Activated T-helper 2 cell treated with anti-CD3 and anti-CD28 coated beads, Interferon-gamma antibody, Interleukin-2, Interleukin-4, amounts not matched to agents 10 μg/mL and 5 μg/mL and 100 μg/mL, durations not matched to agents 14 hours and 24 hours and 36 hours (primary cell): ENCODE results near the gene SUFU. TPM values are rescaled to one million over a fixed set of nuclear protein-coding genes. Genes with fewer than 3 reads are reported as not detected.

Experiments used
- DNase-seq: peaks from one replicate; pipeline ENCODE4 v3.0.0; 2021; ENCODE audit warnings: low spot score
- H3K27ac Mint-ChIP-seq: one replicate; pipeline ENCODE4 v1.8.0; 2021; ENCODE audit warnings: mixed read lengths
- H3K27me3 Mint-ChIP-seq: one replicate; pipeline ENCODE4 v1.8.0; 2021; ENCODE audit warnings: low read depth, mixed read lengths
- H3K36me3 Mint-ChIP-seq: one replicate; pipeline ENCODE4 v1.8.0; 2021; ENCODE audit warnings: low read depth, mixed read lengths
- H3K4me1 Mint-ChIP-seq: one replicate; pipeline ENCODE4 v1.8.0; 2021; ENCODE audit warnings: low read depth, mixed read lengths
- H3K4me3 Mint-ChIP-seq: one replicate; pipeline ENCODE4 v1.8.0; 2021; ENCODE audit warnings: low read depth, mild to moderate bottlenecking, moderate library complexity, mixed read lengths
- H3K9me3 Mint-ChIP-seq: one replicate; pipeline ENCODE4 v1.8.0; 2021; ENCODE audit warnings: mixed read lengths
- intact Hi-C: fragments of 100-400 bp; cut with micrococcal nuclease; formaldehyde crosslinking; loops from one replicate; pipeline ENCODE4 v1.15.1; 2023
- total RNA-seq: library from RNA; stranded (reverse); gene quantifications from 2 replicates; pipeline ENCODE4 v1.2.3, GENCODE V29; 2022

SUFU gene
- total RNA-seq, 1 donor from 2014 or later: 12.4 TPM

DNA sequence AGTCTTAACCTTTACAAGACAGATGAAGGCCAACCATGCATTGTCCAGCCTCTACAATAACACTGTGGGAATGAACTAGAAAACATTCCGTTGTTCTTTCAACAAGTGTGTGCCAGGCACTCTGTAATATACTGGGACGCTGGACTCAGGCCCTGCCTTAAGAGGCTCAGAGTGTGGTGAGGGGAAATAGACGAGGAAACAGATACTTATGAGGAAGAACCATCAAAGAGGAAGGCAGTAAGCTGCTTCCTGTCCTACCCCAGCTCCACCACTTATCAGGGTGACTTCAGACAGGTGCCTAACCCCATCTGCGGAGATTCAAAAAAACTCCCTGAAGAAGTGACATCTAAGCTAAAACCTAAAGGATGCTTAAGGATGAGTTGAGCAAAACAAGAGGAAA lies 131.6 kb downstream of the SUFU start:
- Mint-ChIP-seq H3K4me3 (no peak overlapping the region), H3K36me3 (peaks cover 4% of the 10 kb centered on the region), H3K9me3 (no peaks in the 10 kb centered on the region), H3K27ac (peak overlapping the region; percentile 54), H3K27me3 (no peaks in the 10 kb centered on the region), H3K4me1 (peaks cover 38% of the 10 kb centered on the region)
- intact Hi-C loops: no loop called here
- no peak for DNase-seq

DNA sequence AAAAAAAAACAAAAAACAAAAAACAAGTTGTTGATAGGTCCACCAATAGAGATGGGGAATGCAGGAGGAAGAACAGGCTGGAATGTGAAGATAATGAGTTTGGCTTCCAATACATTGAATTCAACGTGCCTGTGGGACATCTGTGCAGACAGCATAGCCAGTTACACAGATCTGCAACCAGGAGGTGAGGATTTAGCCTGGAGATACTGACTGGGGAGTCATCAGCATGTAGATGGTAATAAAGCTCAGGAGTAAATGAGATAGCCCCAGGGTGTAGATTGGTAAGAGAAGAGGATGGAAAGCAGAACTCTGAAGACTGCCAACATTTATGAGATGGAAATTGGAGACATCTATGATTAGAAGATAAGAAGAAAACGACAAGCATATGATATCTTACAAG lies 135.8 kb downstream of the SUFU start:
- H3K9me3 Mint-ChIP-seq: no peaks in the 10 kb centered on the region
- no peak overlapping the region for H3K27ac Mint-ChIP-seq
- intact Hi-C loops: no loop called here
- peaks cover 20% of the 10 kb centered on the region for H3K4me1 Mint-ChIP-seq
- DNase-seq: no peak
- H3K27me3 Mint-ChIP-seq: no peaks in the 10 kb centered on the region
- no peaks in the 10 kb centered on the region for H3K36me3 Mint-ChIP-seq
- H3K4me3 Mint-ChIP-seq: no peak overlapping the region

DNA sequence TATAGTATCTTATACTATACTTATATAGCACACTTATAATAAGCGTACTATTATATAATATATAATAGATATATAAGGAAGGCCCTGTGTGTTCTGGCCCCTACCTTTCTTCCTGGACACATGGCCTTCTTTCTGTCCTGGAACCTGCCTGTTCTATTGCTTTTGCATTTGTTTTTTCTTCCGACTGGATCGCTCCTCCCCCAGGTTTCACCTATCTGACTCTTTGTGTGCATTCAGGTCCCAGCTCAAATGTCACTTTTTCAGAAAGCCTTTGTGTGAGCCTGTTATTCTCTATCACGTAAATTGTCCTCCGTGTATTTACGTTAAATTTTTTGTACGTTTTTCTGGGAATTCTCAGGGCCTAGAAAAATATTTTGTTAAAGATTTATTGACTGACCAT lies 137.6 kb downstream of the SUFU start:
- Mint-ChIP-seq H3K36me3 (peaks cover 15% of the 10 kb centered on the region), H3K27me3 (no peaks in the 10 kb centered on the region), H3K4me1 (peaks cover 14% of the 10 kb centered on the region), H3K9me3 (no peaks in the 10 kb centered on the region), H3K4me3 (peak overlapping the region; percentile 85), H3K27ac (peak overlapping the region; percentile 88)
- intact Hi-C loops: loop anchor here (10.0 kb wide), 2 partner anchors 507 to 827 kb away; partner anchors contain the start of genes OGA and PPRC1
- no peak for DNase-seq

DNA sequence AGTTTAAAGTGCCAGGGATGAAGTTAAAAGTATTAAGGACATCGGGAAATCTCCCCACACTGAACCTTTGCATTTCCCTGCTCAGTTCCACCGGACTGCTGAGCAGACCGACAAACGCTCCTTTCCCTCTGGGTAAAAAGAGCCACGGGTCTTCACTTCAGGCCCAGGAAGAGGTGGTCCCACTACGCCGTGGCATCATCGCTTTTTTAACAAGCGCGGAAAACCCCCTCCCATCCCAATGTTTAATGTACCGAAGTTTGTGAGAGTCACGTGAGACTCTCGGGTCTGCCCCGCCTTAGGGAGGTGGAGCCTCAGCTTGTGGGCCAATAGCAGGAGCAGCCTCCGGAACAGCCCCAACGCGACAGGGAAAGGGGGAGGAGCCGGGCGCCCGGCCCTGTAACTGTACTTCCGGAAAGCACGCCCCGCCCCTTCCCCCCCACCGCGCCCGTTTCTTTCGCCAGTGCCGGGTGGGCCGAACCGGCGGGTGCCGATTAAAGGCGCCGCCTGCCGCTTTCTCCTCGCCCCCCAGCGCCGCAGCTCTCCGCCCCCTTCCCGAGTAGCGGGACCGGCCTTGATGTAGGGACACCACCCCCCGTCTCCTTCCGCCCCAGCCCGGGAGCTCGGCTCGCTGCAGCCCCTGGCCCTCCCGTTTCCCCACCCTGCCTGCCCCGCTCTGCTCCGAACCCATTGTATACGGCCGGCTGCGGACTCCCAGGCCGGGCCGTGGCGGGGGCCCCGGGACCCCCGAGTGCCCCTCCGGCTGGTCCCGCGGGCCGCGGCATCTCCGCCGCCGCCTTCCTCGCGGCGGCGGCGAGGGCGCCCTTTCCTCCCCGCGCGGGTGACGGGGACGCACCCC lies 138.3 kb downstream of the SUFU start:
- intact Hi-C loops: loop anchor here (1.0 to 10.0 kb wide), 4 partner anchors 139 to 827 kb away; partner anchors contain the start of genes NFKB2, OGA, PPRC1 and SUFU
- peak; percentile 94 for DNase-seq
- Mint-ChIP-seq H3K9me3 (no peaks in the 10 kb centered on the region), H3K36me3 (peaks cover 21% of the 10 kb centered on the region), H3K27ac (peak overlapping the region; percentile 88), H3K4me3 (peak overlapping the region; percentile 85), H3K4me1 (peaks cover 18% of the 10 kb centered on the region), H3K27me3 (no peaks in the 10 kb centered on the region)

DNA sequence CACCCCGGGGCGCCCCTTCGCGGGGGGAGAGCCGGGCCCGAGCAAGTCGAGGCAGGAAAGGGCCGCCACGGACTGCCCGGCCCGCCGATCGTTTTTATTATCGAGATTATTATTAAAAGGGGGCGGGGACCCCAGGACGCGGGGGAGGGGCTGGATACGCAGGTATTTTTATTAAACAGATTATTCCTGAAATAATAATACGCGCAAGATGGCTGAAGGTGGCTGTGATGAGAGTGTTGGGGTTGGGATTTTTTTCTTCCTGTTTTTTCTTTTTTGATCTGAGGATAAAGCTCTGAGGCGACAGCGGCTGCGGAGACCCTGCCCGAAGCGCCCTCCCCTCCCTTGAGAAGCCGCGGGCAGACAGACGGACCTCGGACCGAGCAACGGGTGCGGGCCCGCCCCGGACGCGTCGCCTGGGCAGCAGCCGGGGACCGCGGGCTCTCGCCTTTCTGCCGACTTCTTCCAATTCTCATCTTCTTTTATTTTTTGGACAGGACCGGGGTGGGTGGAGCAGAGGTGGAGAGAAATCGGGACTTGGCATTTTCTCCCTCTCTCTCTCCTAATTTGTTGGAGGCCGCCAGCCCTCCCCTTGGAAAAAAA lies 139.1 kb downstream of the SUFU start:
- peak overlapping the region; percentile 88 for H3K27ac Mint-ChIP-seq
- peaks cover 29% of the 10 kb centered on the region for H3K36me3 Mint-ChIP-seq
- peak overlapping the region; percentile 86 for H3K4me3 Mint-ChIP-seq
- no peak for DNase-seq
- intact Hi-C loops: loop anchor here (1.0 to 10.0 kb wide), 4 partner anchors 140 to 828 kb away; partner anchors contain the start of genes NFKB2, OGA, PPRC1 and SUFU
- peaks cover 24% of the 10 kb centered on the region for H3K4me1 Mint-ChIP-seq
- H3K9me3 Mint-ChIP-seq: no peaks in the 10 kb centered on the region
- no peaks in the 10 kb centered on the region for H3K27me3 Mint-ChIP-seq

DNA sequence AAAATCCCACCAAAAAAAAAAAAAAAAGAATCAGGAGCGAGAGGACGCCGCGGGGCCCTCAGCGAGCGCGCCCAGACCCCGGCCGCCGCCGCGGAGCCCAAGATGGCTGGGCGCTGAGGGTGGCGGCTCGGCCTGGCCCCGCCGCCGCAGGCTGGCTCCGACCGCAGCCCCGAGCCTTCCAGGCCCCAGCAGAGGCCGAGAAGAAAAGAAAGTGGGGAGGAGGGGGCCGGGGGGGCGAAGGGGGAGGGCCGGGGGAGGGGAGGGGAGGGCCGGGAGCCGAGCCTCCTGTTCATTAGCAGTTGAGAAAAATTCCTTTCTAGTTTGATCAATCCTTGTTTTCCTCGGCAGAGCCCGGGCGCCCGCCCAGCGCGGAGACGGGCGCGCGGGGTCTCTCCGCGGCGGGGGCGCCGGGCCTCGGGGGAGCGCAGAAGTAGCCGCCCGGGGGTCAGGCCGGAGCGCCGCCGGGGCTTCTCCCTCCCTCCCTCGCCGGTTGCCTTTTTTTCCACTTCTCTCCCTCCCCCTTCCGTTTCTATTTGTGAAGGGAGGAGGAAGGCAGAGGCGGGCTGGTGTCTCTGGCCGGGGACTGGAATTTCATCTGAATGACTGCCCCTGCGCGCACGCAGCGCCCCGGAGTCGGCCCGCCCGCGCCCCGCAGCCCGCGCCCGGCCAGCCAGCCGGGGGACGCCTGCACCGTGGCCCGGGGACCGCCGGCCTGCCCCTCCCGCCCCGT lies 139.7 kb downstream of the SUFU start:
- Mint-ChIP-seq H3K27ac (peak overlapping the region; percentile 88), H3K27me3 (no peaks in the 10 kb centered on the region), H3K4me3 (peak overlapping the region; percentile 86), H3K9me3 (no peaks in the 10 kb centered on the region), H3K36me3 (peaks cover 35% of the 10 kb centered on the region), H3K4me1 (peaks cover 31% of the 10 kb centered on the region)
- no peak for DNase-seq
- intact Hi-C loops: loop anchor here (2.0 to 10.0 kb wide), 3 partner anchors 249 to 829 kb away; partner anchors contain the start of genes NFKB2, OGA and PPRC1

DNA sequence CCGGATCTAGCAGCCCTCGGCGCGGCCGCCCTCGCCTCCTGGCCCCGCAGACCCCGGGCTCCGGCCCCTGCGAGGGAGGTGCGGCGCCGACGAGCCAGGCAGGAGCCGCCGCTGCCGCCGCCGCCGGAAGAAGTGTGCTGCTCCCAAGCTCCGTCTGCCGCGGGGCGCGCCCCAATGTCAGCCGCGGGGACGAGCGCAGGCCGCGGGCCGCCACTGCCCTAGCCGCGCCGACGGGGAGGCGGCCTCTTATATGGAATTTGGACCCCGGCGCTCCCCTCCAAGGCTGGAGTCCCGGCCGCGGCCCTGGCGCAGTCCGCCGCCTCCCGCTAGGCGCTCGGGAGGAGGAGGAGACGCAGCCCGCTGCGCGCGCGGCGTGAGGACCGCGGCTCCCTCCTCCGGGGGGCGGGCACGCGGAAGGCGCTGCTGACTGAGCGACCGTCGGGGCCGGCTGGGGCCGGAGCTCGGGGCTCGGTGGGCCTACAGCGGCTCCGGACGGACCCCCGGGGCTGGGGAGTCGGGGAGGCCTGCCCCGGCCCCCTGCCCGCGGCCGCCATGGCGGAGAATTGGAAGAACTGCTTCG lies 140.4 kb downstream of the SUFU start, which contains the start of gene TRIM8:
Gene TRIM8 (plus strand): TSS at position 414 of the 580 bp plus-strand sequence. CDS start 139 bp downstream, at position 553.
- Mint-ChIP-seq H3K4me1 (peaks cover 38% of the 10 kb centered on the region), H3K27ac (peak within 1 kb of the TSS; percentile 98), H3K27me3 (no peaks in the 10 kb centered on the region), H3K9me3 (no peaks in the 10 kb centered on the region), H3K36me3 (peaks cover 41% of the 10 kb centered on the region), H3K4me3 (peak within 1 kb of the TSS; percentile 96)
- peak; percentile 64 for DNase-seq
- intact Hi-C loops: loop anchor here (10.0 kb wide), 2 partner anchors 509 to 829 kb away; partner anchors contain the start of genes OGA and PPRC1

DNA sequence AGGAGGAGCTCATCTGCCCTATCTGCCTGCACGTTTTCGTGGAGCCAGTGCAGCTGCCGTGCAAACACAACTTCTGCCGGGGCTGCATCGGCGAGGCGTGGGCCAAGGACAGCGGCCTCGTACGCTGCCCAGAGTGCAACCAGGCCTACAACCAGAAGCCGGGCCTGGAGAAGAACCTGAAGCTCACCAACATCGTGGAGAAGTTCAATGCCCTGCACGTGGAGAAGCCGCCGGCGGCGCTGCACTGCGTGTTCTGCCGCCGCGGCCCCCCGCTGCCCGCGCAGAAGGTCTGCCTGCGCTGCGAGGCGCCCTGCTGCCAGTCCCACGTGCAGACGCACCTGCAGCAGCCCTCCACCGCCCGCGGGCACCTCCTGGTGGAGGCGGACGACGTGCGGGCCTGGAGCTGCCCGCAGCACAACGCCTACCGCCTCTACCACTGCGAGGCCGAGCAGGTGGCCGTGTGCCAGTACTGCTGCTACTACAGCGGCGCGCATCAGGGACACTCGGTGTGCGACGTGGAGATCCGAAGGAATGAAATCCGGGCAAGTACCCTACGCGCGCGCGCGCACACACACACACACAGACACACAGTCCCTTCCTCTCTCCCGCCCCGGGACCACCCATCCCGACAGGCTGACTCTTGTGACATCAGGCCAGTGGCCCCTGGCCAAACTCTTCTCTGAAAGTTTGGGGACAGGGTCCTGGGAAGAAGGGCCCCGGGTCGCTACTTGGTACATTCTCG lies 141.0 kb downstream of the SUFU start:
- Mint-ChIP-seq H3K9me3 (no peaks in the 10 kb centered on the region), H3K27ac (peak overlapping the region; percentile 98), H3K27me3 (no peaks in the 10 kb centered on the region), H3K4me3 (peak overlapping the region; percentile 96), H3K36me3 (peaks cover 41% of the 10 kb centered on the region), H3K4me1 (peaks cover 41% of the 10 kb centered on the region)
- DNase-seq: peak; percentile 71
- intact Hi-C loops: loop anchor here (1.0 to 10.0 kb wide), 4 partner anchors 69 to 830 kb away; partner anchors contain the start of genes ARL3, CNNM2, OGA and PPRC1

DNA sequence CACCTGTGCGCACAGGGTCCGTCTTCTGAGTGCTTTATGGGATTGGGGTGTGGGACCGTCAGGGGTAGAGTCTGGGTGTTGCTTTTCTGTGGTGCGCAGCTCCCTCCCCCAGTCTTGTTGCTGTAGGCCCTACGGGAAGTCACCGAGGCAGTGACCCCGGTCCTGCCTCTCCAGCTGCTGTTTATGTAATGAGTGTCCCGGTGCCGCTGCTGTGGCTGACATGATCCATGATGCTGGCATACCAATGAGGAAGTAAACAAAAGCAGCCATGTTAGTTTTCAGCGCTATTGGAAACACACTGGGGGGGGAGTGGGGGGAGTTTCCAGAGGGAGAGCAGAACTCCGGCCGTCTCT lies 141.6 kb downstream of the SUFU start:
- H3K9me3 Mint-ChIP-seq: no peaks in the 10 kb centered on the region
- H3K27me3 Mint-ChIP-seq: no peaks in the 10 kb centered on the region
- H3K4me3 Mint-ChIP-seq: peak overlapping the region; percentile 96
- H3K4me1 Mint-ChIP-seq: peaks cover 41% of the 10 kb centered on the region
- peaks cover 41% of the 10 kb centered on the region for H3K36me3 Mint-ChIP-seq
- DNase-seq: peak; percentile 31
- intact Hi-C loops: loop anchor here (1.0 to 10.0 kb wide), 4 partner anchors 69 to 831 kb away; partner anchors contain the start of genes ARL3, CNNM2, OGA and PPRC1
- H3K27ac Mint-ChIP-seq: peak overlapping the region; percentile 98

DNA sequence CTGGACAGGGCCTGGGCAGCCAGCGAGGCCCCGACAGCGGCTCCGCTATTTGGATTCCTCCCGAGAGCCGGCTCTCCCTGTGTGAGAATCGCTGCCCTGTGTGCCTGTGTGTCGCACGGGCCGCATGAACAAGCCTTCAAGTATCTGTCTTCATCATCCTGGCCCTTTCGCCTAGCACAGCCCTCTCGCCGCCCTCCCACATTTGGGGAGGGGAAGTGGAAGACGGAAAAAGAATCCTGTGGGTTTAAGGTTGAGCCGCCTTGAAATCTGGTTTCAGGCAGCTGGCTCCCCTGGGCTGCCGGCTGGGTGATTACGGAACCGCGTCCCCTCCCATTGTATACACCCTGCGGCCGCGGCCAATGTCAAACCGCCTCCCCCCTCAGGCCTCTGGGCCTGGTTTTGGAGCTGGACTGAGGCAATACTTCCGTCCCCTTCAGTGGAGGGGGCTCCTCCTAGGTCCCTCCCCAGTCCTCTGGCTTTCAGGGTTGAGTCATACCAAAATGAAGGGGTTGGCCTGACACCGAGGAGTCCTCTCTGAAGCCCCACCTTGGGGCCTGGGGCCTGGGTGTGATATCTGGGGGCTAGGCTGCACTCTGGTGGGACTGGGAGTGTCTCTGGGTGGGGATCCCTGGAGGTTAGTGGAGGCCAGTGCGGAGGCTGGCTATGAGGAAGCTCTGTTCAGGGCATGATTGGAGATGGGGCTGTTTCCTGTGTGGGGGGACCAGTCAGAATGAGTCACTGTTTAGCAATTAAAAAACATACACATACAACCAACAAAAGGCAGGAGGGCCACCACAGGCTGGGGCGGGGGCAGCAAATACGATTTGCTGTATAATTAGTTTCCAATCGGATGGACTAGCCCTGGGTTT lies 142.2 kb downstream of the SUFU start:
- H3K36me3 Mint-ChIP-seq: peaks cover 45% of the 10 kb centered on the region
- no peaks in the 10 kb centered on the region for H3K9me3 Mint-ChIP-seq
- H3K4me1 Mint-ChIP-seq: peaks cover 47% of the 10 kb centered on the region
- DNase-seq: peak; percentile 73
- peak overlapping the region; percentile 98 for H3K27ac Mint-ChIP-seq
- H3K4me3 Mint-ChIP-seq: peak overlapping the region; percentile 96
- intact Hi-C loops: loop anchor here (1.0 to 10.0 kb wide), 7 partner anchors 15 to 831 kb away; partner anchors contain the start of genes ACTR1A, ARL3, CNNM2 and OGA
- H3K27me3 Mint-ChIP-seq: no peaks in the 10 kb centered on the region
